ENCODE data around the gene CELA2B.
"Not testable (repeated sequence)": the region's sequence is repeated elsewhere in the genome, so short reads cannot be mapped to it uniquely, and the experiment has no call there.

CELA2B gene

DNA sequence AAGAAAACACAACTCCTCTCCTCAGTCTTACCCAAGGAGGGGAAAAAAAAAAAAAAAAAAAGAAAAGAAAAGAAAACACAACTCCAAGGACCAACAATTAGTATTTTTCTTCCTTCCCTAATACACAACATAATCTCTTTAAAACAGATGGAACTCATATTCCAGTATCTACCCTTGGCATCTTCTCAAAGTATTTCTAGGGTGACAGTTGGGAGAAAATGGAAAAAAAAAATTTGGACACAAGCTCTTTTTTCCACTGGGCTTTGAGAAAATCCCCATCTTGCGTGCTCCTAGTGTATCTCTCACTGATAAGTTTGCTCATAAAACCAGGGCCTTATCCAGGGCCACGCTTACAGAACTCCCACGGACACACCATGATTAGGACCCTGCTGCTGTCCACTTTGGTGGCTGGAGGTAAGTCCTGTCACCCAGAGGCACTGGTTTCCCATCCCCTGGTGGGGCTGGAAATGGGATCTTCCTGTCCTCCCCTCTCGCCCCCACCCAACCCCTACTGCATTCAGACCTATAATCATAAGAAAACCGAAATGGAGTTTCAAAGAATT lies at the start of gene CELA2B:
CELA2B (plus strand) TSS at position 353 of the 563 bp plus-strand sequence; CDS start at position 375, 22 bp downstream.
- no peak for DNase-seq

DNA sequence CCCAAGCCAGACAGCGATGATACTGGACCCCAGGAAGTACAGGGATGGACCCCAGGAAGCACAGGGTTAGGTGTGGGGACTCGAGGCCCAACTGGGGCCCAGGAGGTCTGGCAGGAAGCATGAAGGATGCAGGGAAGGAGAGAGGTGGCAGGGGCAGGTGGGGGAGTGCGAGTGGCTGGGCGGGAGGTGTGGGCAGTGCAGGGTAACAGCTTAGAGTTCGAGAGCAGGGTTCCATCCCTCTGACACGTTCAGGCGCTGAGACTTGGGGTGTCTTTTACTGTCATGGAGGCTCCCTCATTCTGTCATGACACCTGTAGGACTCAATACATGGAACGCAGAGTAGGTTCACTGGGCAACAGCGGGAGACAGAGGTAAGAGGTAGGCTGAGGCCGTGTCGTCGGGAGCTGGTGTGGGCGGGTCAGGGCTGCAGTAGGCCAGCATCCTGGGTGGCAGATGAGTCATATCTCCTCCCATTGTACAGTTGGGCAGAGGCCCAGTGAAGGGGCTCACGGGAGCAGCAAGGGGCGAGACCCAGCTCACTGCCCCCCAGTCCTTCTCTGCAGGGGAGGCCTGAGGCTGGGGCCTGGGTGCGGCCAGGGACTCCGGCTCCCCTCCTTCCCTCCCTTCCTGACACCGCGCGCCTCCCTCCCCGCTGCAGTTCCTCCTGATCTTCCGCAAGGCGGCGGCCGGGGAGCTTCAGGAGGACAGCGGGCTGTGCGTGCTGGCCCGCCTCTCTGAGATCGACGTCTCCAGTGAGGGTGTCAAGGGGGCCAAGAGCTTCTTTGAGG lies 49.2 kb upstream of the CELA2B start:
- DNase-seq, result no peak

DNA sequence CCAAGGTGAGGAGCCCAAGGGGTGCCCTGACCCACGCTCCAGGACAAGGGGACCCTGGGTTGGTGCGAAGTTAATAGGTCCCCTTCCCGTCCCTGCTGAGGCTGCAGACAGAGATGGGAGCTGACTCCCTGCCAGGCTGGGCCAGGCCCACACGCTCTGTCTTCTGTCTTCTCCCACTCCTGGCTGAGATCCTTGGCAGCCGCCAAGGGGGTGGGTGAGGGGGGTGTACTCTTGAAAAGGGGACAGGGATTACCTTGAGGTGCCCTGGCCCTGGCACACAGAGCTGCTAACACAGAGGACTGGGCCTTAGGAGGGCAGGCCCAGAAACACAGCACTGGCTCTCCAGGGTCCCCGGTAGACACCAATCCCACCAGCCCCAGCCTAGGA lies 48.6 kb upstream of the CELA2B start:
- DNase-seq, result no peak

DNA sequence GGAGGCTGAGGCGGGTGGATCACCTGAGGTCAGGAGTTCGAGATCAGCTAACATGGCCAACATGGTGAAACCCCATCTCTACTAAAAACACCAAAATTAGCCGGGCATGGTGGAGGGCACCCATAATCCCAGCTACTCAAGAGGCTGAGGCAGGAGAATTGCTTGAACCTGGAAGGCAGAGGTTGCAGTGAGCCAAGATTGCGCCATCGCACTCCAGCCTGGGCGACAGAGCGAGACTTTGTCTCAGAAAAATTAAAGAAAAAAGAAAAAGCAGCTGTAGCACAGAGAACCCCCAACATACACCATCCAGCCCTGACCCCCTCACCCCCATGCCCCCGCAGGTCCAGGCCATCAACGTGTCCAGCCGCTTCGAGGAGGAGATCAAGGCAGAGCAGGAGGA lies 47.7 kb upstream of the CELA2B start:
- not testable (repeated sequence) for DNase-seq

DNA sequence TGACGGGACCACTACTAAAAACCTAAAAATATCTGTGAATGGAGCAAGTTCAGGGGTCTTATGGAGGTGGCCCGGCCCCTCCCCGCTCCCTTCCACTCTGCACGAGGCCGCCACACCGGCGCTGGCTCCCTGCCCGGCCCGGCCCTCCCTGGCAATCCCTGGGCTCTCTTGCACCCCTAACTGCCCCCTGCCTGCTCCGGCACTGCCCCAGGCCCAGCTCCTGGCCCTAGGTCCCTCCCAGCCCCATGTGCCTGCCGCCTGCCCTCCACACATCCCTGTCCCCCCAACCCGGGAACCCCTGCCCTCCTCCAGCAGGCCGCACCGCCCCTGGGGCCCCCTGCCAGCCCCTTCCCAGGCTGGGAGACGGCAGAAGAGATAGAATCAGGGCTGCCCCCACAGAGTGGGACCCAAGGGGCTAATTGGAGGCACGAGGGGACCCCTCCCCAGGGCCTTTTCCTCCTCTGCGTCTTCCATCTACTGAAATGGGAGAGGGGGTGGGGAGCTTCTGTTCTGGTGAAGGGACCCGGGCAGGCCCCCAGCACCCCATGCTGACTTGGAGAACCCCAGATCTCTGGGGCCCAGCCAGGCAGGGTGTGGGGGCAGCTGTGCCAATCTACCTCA lies 47.0 kb upstream of the CELA2B start:
- no peak for DNase-seq

DNA sequence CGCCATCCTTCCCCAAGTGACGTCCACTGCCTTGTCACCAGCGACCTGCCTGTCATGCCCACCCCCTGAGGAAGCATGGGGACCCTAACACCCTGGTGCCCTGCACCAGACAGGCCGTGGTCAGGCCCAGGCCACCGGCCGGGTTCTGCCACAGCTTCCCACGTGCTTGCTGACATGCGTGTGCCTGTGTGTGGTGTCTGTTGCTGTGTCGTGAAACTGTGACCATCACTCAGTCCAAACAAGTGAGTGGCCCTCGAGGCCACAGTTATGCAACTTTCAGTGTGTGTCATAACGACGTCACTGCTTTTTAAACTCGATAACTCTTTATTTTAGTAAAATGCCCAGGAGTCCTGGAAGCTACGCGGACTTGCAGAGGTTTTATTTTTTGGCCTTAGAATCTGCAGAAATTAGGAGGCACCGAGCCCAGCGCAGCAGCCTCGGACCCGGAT lies 46.2 kb upstream of the CELA2B start:
- DNase-seq, result no peak

DNA sequence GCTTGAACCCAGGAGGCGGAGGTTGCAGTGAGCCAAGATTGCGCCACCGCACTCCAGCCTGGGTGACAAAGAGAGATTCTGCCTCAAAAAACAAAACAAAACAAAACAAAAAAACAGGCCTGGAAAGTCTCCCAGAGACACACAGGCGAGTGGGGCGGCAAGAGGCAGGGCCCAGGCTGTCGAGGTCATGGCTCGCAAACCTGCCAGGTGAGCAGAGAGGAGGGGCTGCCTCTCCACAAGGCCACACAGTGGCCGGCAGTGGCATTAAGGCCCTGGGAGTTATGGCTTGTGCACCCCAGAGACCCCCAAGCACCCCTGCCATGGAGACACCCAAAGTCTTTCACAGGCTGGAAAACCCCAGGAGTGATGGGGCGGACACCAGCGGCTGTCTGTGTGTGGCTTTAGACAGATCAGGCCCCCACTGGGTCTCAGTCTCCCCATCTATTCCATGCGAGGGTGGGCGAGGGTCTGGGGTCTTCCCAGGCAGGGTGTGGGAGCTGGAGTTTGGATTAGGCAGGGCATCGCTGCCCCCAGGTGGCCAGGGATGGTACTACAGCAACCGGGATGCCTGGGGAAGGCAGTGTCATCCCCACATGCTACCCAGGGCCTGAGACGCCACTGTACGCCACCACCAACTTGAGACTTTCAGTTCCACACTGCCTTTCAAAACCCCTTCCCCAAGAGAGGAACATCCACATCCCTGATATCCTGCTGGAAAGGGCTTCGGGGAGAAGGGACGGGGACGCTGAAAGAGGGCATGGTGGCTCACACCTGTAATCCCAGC lies 44.9 kb upstream of the CELA2B start:
- peak; percentile 76 for DNase-seq

DNA sequence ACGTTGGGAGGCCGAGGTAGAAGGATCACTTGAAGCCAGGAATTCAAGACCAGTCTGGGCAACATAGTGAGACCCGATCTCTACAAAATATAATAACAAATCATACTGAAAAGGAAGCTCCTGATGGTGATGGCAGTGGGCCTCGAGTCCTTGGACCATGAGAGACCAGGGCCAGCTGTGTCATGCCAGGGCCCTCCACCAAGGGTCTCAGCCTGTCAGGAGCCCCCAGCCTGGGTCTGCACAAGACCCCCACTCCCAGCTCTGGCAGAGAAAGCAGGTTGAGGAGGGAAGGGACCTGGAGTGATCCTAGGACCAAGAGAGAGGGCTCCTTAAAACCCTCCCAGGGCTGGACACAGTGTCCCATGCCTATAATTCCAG lies 44.3 kb upstream of the CELA2B start:
- no peak for DNase-seq

DNA sequence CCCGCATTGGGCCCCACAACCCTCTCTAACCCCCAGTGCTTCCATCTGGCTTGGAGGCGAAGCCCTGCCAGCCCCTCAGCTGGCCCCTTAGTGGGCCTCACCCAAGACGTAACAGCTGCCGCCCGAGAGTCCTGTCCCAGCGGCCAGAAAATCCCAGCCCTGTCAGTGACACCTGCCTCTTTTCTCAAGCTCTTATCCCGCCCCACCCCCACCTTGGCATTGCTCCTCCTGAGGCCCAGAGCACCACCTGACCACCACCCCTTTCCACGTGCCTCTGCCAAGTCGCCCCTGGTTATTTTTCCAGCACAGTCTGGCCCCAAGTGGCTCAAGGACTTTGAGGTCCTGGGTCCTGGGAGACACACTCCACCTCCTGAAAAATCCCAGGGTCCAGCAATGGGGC lies 43.6 kb upstream of the CELA2B start:
- no peak for DNase-seq

DNA sequence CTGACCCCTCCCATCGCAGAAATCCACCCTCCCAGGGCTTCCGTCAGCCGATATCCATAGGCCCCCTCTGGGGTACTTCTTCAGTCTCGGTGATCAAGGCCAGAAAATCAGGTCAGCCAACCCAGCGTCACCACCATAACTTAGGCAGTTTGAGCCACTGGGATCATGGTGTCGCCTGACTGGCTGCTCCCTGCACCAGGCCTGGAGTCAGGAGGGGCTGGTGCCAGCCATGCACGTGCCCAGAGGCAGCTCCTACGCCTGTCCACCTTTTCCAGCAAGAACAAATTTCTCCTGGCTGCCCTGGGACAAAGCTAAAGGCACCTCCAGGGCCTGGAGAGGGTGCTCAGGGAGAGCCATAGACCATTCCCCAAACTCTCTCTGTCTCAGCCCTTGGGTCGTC lies 42.4 kb upstream of the CELA2B start:
- no peak for DNase-seq

DNA sequence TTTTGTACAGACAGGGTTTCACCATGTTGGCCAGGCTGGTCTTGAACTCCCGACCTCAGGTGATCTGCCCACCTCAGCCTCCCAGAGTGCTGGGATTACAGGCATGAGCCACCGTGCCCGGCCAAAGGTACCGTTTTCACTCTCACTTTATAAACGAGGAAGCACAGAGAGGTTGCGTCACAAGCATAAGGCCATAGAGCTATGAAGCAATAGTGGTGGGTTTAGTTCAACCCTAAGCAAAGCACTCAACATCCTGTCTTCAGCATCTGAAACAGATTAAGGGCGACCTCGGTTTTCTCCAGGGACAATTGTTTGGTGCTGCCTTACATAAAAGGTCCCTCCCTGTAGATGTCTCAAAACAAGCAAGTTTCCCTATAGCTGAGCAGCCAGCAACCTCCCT lies 41.2 kb upstream of the CELA2B start:
- DNase-seq, result not testable (repeated sequence)

DNA sequence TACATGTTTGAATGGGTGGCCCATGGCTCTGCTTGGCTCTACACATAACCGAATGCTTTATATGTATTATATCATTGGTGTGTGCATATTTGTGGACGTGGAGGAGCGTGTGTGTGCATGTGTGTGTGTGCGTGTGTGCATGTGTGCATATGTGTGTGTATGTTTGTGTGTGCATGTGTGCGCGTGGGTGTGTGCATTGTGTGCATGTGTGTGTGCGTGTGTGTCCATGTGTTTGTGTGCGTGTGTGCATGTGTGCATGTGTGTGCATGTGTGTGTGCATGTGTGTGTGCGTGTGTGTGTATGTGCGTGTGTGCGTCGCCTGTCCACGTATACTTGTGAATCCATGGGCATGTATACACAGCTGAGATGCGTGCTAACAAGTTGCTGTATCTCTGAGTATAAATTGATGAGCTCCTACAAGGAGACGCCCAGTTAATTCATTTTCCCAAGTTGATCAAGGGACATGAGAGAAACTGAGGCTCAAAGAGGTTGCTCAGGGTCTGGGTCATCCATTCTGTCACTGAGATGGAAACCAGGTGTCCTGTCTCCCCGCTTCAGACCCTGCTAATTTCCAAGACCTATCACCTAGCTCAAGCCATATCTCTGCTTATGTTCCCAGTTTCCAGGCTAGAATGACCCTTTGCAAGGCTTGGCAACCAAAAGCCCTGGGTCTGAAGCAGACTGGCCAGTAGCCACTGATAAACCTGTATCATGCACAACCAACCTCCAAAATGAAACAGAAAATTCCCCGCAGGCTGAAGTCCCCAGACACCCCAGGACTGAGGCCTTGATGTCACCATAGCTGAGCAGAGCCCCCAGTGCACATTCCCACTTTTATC lies 40.4 kb upstream of the CELA2B start:
- no peak for DNase-seq

DNA sequence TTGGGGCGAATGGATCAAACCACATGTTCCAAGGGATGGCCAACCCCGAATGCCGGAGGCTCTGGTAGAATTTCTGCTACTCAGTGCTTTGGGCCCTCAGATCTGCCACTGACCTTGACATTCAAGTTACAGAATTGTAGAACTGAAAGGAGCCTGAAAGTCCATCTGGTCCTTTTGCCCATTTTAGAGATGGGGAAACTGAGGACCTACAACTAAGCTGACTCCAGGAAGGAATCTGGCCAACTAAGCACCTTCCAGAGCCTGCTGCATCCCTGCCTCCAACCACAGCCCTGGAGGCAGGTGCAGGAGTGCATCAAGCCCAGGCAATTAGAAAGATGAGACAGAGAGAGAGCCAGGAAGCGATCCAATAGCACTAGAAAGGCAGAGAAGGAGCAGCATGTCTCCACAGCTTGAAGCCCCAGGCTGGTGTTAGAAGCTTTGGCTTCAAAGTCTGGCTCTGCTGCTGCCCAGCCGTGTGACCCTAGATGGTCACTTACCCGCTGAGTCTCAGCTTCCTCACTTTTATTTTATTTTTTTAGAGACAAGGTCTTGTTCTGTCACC lies 38.9 kb upstream of the CELA2B start:
- DNase-seq, result no peak

DNA sequence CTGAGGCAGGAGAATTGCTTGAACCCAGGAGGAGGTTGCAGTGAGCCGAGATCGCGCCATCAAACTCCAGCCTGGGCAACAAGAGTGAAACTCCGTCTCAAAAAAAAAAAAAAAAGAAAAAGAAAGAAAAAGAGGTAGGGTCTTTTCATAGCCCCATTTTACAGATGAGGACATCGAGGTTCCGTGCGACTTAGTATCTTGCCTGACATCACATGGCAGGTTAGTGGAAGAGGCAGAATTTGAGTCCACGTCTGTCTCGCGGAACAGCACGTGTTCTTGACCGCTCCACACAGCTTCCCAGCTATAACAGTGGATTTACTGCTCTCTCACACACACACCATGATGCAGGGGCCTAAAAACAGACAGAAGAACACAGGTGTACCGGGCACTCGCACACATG lies 36.6 kb upstream of the CELA2B start:
- no peak for DNase-seq

DNA sequence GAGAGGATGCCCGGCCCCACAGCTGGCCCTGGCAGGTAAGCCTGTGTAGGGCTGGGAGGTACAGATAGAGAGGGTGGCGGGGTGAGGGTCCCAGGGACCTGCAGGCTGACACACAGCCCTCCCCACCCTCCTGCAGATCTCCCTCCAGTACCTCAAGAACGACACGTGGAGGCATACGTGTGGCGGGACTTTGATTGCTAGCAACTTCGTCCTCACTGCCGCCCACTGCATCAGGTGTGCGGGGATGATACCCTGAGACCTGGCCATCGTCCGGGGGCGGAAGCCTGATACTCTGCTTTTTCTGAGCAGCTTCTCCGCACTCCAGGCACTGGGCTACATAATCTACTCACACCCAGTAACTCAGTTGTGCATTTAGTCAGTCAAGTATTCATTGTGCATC lies 35.5 kb upstream of the CELA2B start:
- DNase-seq, result no peak

DNA sequence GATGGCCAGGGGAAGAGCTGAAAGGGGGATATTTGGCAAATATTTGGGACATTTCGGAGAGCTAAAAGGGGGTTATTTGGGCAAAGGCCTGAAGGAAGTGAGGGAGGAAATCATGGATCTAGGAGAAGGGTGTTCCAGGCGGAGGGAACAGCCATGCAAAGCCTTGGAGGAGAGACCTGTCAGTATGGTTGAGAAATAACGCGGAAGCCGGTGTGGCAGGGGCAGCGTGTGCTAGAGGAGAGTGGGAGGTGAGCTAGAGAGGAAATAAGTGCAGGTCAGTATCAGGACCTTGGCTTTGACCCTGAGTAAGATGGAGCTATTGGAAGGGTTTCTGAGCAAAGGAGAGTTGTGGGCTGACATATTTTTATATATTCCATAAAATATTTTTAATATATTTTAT lies 34.7 kb upstream of the CELA2B start:
- no peak for DNase-seq

DNA sequence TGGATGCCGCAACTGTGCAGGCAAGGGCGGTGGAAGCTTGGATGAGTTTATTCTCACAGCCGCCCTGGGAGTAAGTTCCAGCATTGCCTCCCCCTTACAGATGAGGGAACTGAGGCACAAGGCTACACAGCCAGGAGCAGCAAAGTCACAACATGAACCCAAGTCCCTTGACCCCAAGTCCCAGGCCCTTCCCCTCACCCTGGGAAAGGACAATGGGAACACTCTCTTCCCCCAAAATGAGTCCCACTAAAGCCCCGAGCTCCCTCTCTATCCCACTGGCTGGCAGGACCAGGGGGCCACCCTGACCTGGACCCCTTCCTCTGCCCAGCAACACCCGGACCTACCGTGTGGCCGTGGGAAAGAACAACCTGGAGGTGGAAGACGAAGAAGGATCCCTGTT lies 33.8 kb upstream of the CELA2B start:
- DNase-seq, result no peak

DNA sequence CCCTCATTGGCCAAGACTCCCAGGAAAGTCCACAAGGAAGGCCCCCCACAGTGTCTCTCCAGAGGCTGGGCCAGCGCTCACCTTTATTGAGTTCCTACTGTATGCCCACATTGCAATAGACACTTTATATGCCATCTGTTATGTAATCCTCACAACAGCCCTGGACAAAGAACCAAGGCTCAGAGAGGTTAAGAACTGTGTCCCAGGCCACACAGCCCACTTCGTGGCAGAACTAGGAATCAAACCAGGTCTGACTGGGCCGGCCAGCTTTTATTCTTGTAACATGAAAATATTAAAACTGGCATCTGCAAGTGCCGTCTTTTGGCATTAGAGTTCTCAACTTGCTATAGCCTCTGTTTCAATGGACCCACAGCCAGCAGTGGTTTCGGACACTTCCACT lies 33.1 kb upstream of the CELA2B start:
- no peak for DNase-seq

DNA sequence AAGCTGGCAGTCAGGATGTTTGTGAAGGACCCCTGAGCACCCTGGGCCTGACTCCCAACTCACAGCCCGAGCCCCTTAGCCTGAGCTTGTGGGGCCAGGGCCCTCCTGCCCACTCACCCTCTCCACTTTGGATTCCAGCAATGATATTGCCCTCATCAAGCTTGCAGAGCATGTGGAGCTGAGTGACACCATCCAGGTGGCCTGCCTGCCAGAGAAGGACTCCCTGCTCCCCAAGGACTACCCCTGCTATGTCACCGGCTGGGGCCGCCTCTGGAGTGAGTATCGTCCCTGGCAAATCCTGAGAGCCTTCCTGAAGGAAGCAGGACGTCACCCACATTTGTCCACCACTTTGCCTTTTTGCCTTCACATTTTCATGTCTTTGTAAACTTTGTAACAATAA lies 32.6 kb upstream of the CELA2B start:
- no peak for DNase-seq

DNA sequence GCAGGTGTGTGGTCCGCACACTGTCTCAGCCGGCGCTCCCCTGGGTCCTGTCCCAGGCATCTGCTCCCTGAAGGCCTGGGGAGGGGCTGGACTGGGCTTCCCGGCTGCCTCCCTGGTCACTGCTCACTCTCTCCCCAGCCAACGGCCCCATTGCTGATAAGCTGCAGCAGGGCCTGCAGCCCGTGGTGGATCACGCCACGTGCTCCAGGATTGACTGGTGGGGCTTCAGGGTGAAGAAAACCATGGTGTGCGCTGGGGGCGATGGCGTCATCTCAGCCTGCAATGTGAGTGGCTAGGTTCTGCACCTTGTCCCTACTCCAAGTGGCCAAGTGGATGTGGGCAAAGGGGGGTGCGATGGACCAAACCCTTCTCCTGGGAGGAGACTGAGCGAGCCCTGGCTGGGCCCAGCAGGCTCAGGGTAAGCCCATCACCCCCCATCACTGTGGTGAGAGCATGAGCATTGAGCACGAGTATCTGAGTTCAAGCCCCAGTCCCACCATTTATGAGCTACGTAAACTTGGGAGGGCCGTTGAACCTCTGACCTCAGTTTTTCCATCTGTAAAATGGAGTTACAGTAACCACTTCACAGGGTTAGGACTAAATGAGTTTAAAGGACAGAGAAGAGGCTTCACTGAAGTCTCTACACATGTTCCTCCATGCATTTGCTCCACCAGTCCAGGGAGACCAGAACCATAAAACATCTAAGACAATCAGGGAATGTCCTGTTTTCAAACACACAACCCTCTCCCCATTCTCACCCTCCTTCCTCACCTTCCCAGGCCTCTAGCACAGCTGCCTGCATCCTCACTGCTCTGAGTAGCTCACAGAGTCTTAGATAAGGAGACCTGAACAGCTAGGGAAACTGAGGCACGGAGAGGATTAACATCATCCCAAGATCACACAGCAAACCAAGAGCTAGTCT lies 31.2 kb upstream of the CELA2B start:
- no peak for DNase-seq

Data from CD4-positive, alpha-beta T cell treated with Interleukin-21 for 1 hour (primary cell).